Activated CD8-positive, alpha-beta T cell treated with anti-CD3 and anti-CD28 coated beads for 36 hours (primary cell): Measurements from ENCODE around the gene TGFBR2. TPM values are rescaled to one million over a fixed set of nuclear protein-coding genes. Genes with fewer than 3 reads are reported as not detected.
A peak's percentile ranks its signal among the peaks of the same experiment; 100 is the strongest.

Experiments used
- ATAC-seq: fragments of 200-7000 bp; cut with Tn5 transposase; one replicate; pipeline ENCODE4 v1.10.0; 2021; ENCODE audit warnings: mild to moderate bottlenecking, moderate library complexity
- CTCF ChIA-PET: fragments of 350-600 bp; sonication (Branson Sonifier 250); formaldehyde crosslinking; loops from one replicate; lab custom pipeline; 2021; ENCODE audit warnings: antibody characterized with exemption; lab: Charles Lee
- POLR2A ChIA-PET: fragments of 350-600 bp; sonication (Branson Sonifier 250); formaldehyde crosslinking; loops from one replicate; lab custom pipeline; 2021; ENCODE audit warnings: antibody characterized with exemption; lab: Charles Lee
- DNase-seq: peaks from one replicate; pipeline ENCODE4 v3.0.0-alpha.2; 2020
- H3K27ac Mint-ChIP-seq: one replicate; pipeline ENCODE4 v1.8.0; 2021; ENCODE audit warnings: mild to moderate bottlenecking, mixed read lengths
- H3K27me3 Mint-ChIP-seq: one replicate; pipeline ENCODE4 v1.8.0; 2021; ENCODE audit warnings: mixed read lengths
- H3K36me3 Mint-ChIP-seq: one replicate; pipeline ENCODE4 v1.8.0; 2021; ENCODE audit warnings: low read depth, mixed read lengths
- H3K4me1 Mint-ChIP-seq: one replicate; pipeline ENCODE4 v1.8.0; 2021; ENCODE audit warnings: low read depth, mixed read lengths
- H3K4me3 Mint-ChIP-seq: one replicate; pipeline ENCODE4 v1.8.0; 2021; ENCODE audit warnings: mild to moderate bottlenecking, moderate library complexity, mixed read lengths
- H3K9me3 Mint-ChIP-seq: one replicate; pipeline ENCODE4 v1.8.0; 2021; ENCODE audit warnings: mixed read lengths
- intact Hi-C: fragments of 100-400 bp; cut with micrococcal nuclease; formaldehyde crosslinking; loops from one replicate; pipeline ENCODE4 v1.10.0; 2022
- total RNA-seq, 2 experiments: library from RNA; stranded (reverse); gene quantifications; one replicate each; pipeline ENCODE4 v1.2.3, GENCODE V29; 2021
- TF ChIP-seq, protein P1 (sequence below): fragments of 200-600 bp; IDR thresholded peaks from one replicate; pipeline ENCODE4 v1.8.0; 2022; ENCODE audit warnings: antibody characterized with exemption, mild to moderate bottlenecking

TGFBR2 gene
- total RNA-seq, 2 experiments from 2014 or later = 49.1 to 50.0 TPM

DNA sequence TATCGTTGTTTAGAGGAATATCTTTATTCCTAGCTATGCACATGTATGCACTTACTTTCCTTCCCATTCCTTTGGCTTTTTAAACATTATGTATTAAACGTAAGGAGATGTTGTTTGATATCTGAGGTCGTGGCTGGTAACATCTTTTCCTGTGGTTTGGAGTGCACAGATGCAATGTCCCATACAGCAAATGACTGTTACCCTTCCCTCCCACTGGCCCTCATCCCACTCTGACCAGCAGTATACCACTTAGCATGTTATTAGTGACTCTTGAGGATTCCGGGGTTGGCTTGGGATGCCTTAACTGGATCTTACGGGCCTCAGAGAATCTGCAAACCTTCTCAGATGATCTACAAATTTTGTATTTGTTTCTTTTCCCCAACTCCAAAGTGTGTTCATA, 34.5 kb downstream of the TGFBR2 start:
- Mint-ChIP-seq H3K4me1 (peaks cover 95% of the 10 kb centered on the region), H3K27me3 (no peaks in the 10 kb centered on the region), H3K27ac (peak overlapping the region; percentile 98), H3K9me3 (no peaks in the 10 kb centered on the region), H3K4me3 (peak overlapping the region; percentile 59), H3K36me3 (peaks cover 53% of the 10 kb centered on the region)
- no peak for DNase-seq
- ATAC-seq = no peak
- ChIA-PET CTCF (interaction anchor here (0.8 to 2.6 kb wide), 3 partner anchors 15 to 48 kb away, joined by 3 to 12 read pairs (median 4); no protein-coding TSS in a partner anchor), POLR2A (interaction anchor here (0.9 to 11.8 kb wide), 6 partner anchors 10 to 41 kb away, joined by 3 to 173 read pairs (median 28); no protein-coding TSS in a partner anchor)
- TF ChIP-seq, protein P1, sequence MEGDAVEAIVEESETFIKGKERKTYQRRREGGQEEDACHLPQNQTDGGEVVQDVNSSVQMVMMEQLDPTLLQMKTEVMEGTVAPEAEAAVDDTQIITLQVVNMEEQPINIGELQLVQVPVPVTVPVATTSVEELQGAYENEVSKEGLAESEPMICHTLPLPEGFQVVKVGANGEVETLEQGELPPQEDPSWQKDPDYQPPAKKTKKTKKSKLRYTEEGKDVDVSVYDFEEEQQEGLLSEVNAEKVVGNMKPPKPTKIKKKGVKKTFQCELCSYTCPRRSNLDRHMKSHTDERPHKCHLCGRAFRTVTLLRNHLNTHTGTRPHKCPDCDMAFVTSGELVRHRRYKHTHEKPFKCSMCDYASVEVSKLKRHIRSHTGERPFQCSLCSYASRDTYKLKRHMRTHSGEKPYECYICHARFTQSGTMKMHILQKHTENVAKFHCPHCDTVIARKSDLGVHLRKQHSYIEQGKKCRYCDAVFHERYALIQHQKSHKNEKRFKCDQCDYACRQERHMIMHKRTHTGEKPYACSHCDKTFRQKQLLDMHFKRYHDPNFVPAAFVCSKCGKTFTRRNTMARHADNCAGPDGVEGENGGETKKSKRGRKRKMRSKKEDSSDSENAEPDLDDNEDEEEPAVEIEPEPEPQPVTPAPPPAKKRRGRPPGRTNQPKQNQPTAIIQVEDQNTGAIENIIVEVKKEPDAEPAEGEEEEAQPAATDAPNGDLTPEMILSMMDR = no peak
- intact Hi-C loops = loop anchor here (2.0 to 5.0 kb wide), 3 partner anchors 14 to 34 kb away; partner anchors contain the start of gene TGFBR2

DNA sequence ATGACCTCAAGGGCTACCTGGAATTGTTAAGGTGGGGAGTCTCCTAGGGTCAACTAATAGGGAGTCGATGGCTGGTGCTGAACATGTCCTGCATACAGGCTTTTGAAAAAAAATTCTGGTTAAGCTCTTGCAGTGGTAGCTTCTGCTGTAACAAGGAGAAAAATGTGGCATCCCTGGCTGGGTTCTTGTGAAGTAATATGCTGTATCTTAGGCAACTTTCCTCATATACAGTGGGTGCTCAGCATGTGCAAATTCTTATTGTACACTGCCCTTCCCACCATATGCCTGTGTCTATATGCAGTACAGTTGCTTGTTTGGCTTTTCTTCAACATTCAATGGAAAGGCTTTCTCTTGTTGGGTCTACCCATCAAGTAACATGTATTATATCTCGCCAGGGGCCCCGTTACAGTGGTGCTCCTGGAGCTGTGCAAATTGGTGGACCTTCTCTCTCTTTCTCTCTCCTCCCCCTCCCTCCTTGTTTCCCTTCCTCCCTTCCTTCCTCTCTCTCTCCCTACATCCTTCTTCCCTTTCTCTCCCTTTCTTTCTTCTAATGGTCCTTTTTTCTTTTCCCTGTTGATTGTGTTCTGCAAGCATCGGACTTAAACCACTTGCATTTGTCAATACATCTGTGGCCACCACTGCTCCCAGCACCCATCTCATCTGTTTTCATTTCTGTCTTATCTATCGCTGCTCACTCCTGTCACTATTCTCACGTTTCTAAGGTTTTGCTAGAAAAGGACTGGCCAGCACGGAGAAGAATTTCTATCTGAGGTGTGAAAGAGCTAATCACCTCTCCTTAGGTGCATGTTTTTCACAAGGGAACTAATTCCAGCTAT, 35.2 kb downstream of the TGFBR2 start:
- ATAC-seq (no peak), DNase-seq (no peak)
- intact Hi-C loops = loop anchor here (2.0 to 5.0 kb wide), 3 partner anchors 13 to 34 kb away; partner anchors contain the start of gene TGFBR2
- peak overlapping the region; percentile 59 for H3K4me3 Mint-ChIP-seq
- H3K9me3 Mint-ChIP-seq = no peaks in the 10 kb centered on the region
- TF ChIP-seq, protein P1 = no peak
- no peaks in the 10 kb centered on the region for H3K27me3 Mint-ChIP-seq
- H3K4me1 Mint-ChIP-seq = peaks cover 95% of the 10 kb centered on the region
- peaks cover 54% of the 10 kb centered on the region for H3K36me3 Mint-ChIP-seq
- POLR2A ChIA-PET = interaction anchor here (0.5 to 11.8 kb wide), 13 partner anchors 11 to 311 kb away, joined by 3 to 173 read pairs (median 5); no protein-coding TSS in a partner anchor
- CTCF ChIA-PET = interaction anchor here (0.7 to 4.1 kb wide), 6 partner anchors 13 to 47 kb away, joined by 3 to 26 read pairs (median 4); partner anchors contain the start of gene TGFBR2
- H3K27ac Mint-ChIP-seq = peak overlapping the region; percentile 98

DNA sequence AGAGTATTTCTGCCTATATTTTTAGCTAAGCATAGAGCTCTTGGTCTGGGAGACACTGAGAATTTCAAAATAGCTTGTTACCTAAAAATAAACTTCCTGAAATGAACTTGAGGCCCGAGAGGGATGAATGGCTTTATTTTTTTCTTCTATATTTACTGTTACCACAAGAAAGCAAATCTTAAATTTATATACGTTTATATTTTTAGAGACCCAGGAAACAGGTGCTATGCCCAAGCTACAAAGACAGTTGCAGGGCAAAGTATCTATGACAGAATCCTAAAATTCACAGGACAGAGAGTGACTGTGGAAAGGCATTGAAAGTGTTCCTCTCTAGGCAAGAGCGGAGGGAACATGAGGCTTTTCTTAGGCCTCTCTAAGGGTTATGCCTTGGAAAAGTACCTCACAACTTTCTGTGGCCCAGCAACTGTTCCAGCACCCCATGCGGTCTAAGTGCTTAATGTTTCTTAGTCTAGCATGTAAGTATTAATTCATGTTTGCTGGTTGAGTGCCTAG, 36.5 kb downstream of the TGFBR2 start:
- intact Hi-C loops = loop anchor here (5.0 kb wide), 1 partner anchor 36 kb away; the partner anchor contains the start of gene TGFBR2
- CTCF ChIA-PET = interaction anchor here (0.9 to 4.1 kb wide), 5 partner anchors 11 to 34 kb away, joined by 3 to 26 read pairs (median 6); no protein-coding TSS in a partner anchor
- H3K27ac Mint-ChIP-seq = peak overlapping the region; percentile 98
- POLR2A ChIA-PET = interaction anchor here (0.6 to 11.8 kb wide), 12 partner anchors 12 to 119 kb away, joined by 3 to 173 read pairs (median 6); partner anchors contain the start of gene TGFBR2
- H3K9me3 Mint-ChIP-seq = no peaks in the 10 kb centered on the region
- peak overlapping the region; percentile 51 for H3K4me3 Mint-ChIP-seq
- peaks cover 54% of the 10 kb centered on the region for H3K36me3 Mint-ChIP-seq
- no peaks in the 10 kb centered on the region for H3K27me3 Mint-ChIP-seq
- H3K4me1 Mint-ChIP-seq = peaks cover 95% of the 10 kb centered on the region
- ATAC-seq (no peak), DNase-seq (no peak)
- TF ChIP-seq, protein P1 = no peak

DNA sequence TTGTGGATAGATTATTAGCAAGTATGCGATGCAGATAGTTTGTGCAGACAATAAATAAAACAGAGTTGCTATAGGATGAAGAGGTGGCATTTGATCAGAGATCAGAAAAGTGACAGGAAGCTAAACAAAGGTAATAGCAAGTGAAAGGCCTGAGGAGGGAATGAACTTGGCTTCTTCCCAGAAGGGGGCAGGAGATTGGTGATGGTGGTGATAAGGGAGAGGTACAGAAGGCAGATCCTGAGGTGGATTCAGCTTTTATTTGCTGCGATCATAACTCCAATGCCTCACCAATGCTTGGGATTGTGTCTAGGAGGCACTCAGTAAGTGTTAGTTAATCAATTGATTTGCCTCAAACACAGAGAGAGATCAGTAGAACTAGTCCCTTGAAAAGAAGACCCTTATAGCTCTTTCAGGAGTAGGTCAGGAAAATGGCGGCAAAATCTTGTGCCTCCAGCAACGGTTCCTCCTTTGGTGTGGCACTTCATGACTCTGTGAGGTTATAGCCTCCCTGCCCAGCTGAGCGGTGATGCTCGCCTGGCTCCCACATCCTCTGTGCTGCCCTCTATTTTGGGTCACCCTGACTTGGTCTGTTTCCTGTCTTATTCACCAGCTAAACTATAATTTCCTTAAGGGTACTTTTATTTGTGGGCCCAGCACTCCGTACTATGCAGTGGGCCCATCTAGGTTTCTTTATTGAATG, 37.5 kb downstream of the TGFBR2 start:
- peak overlapping the region; percentile 51 for H3K4me3 Mint-ChIP-seq
- no peaks in the 10 kb centered on the region for H3K27me3 Mint-ChIP-seq
- DNase-seq (peak; percentile 88), ATAC-seq (peak; percentile 69)
- intact Hi-C loops = loop anchor here (5.0 kb wide), 1 partner anchor 37 kb away; the partner anchor contains the start of gene TGFBR2
- H3K27ac Mint-ChIP-seq = peak overlapping the region; percentile 98
- POLR2A ChIA-PET = interaction anchor here (0.6 to 11.8 kb wide), 11 partner anchors 9 to 887 kb away, joined by 3 to 173 read pairs (median 10); partner anchors contain the start of gene TGFBR2
- peaks cover 64% of the 10 kb centered on the region for H3K36me3 Mint-ChIP-seq
- H3K4me1 Mint-ChIP-seq = peaks cover 95% of the 10 kb centered on the region
- CTCF ChIA-PET = interaction anchor here (0.9 to 4.1 kb wide), 7 partner anchors 9 to 324 kb away, joined by 3 to 26 read pairs (median 4); no protein-coding TSS in a partner anchor
- TF ChIP-seq, protein P1 = no peak
- no peaks in the 10 kb centered on the region for H3K9me3 Mint-ChIP-seq
